ENCODE measurements around the gene TMEM255B. TPM values are rescaled to one million over a fixed set of nuclear protein-coding genes. Genes with fewer than 3 reads are reported as not detected.

Gene TMEM255B
- total RNA-seq, 1 experiment from 2014 or later: 2.8 TPM

- no peak overlapping the region for H3K18ac ChIP-seq (ENCODE audit: insufficient read length, low read depth, low read length)
- Mint-ChIP-seq H3K36me3 (ENCODE audit: insufficient read depth in 1 of 3, low read depth in 3 of 3) (no peaks in the 10 kb centered on the region), H3K4me3 (no peak overlapping the region), H3K9me3 (no peaks in the 10 kb centered on the region), H3K4me1 (peaks cover 16 to 25% of the 10 kb centered on the region in 2 experiments), H3K27me3 (ENCODE audit: low read depth) (peaks cover 33% of the 10 kb centered on the region), H3K27ac (no peak overlapping the region)
- no peak overlapping the region for H2BK120ac ChIP-seq (ENCODE audit: low read depth, low read length, poor library complexity, severe bottlenecking)
- no peak overlapping the region for H3K4ac ChIP-seq (ENCODE audit: low read depth, low read length)
- H3K27me3 ChIP-seq (ENCODE audit: insufficient read depth, low read length): peaks cover 9% of the 10 kb centered on the region; the same call in 1 of the 2 replicates
- H3K23ac ChIP-seq (ENCODE audit: insufficient read length, low read depth, low read length): no peak overlapping the region
- H3K9me3 ChIP-seq (ENCODE audit: control insufficient read depth, low read depth, low read length): no peaks in the 10 kb centered on the region
- TF ChIP-seq, protein P1, sequence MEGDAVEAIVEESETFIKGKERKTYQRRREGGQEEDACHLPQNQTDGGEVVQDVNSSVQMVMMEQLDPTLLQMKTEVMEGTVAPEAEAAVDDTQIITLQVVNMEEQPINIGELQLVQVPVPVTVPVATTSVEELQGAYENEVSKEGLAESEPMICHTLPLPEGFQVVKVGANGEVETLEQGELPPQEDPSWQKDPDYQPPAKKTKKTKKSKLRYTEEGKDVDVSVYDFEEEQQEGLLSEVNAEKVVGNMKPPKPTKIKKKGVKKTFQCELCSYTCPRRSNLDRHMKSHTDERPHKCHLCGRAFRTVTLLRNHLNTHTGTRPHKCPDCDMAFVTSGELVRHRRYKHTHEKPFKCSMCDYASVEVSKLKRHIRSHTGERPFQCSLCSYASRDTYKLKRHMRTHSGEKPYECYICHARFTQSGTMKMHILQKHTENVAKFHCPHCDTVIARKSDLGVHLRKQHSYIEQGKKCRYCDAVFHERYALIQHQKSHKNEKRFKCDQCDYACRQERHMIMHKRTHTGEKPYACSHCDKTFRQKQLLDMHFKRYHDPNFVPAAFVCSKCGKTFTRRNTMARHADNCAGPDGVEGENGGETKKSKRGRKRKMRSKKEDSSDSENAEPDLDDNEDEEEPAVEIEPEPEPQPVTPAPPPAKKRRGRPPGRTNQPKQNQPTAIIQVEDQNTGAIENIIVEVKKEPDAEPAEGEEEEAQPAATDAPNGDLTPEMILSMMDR (conservative IDR thresholded peaks at IDR 0.05): no peak
- no peak overlapping the region for H2BK12ac ChIP-seq (ENCODE audit: insufficient read length, low read depth, low read length)
- no peak overlapping the region for H2AK5ac ChIP-seq (ENCODE audit: insufficient read length, low read length)
- WGBS (ENCODE audit: extremely low coverage, insufficient read length, low lambda C conversion rate): no CpG with 5 or more reads among the region's 25 CpGs
- no peak overlapping the region for H4K91ac ChIP-seq (ENCODE audit: insufficient read length, low read depth, low read length)
- H4K20me1 ChIP-seq (ENCODE audit: control insufficient read depth, insufficient read depth, insufficient read length): no peaks in the 10 kb centered on the region
- H3K14ac ChIP-seq (ENCODE audit: insufficient read depth, low read length): no peak overlapping the region; the same call in 1 of the 2 replicates
- H2BK5ac ChIP-seq (ENCODE audit: insufficient read length, low read length): no peak overlapping the region
- H4K5ac ChIP-seq (ENCODE audit: insufficient read length, low read depth, low read length): no peak overlapping the region
- no peak overlapping the region for H2BK20ac ChIP-seq (ENCODE audit: low read depth, low read length, poor library complexity, severe bottlenecking)
- H4K8ac ChIP-seq (replicated peaks; ENCODE audit: insufficient read length, low read depth, low read length): no peak overlapping the region
- H3K4me1 ChIP-seq (ENCODE audit: insufficient read depth, low read length): no peaks in the 10 kb centered on the region
- H3K79me1 ChIP-seq (ENCODE audit: insufficient read depth, low read depth, low read length, poor library complexity, severe bottlenecking): no peaks in the 10 kb centered on the region
- no peak overlapping the region for H3K4me2 ChIP-seq (ENCODE audit: insufficient read depth, insufficient read length, low read length)
- no peak overlapping the region for H2BK15ac ChIP-seq (ENCODE audit: low read depth, low read length)
- DNase-seq: no peak
- H3T11ph ChIP-seq (ENCODE audit: low read length): no peak overlapping the region
- no peak overlapping the region for H3K56ac ChIP-seq (ENCODE audit: insufficient read length, low read depth, low read length)
- peaks cover 7% of the 10 kb centered on the region for H3K23me2 ChIP-seq (ENCODE audit: insufficient read length, low read depth, low read length, poor library complexity, severe bottlenecking)
- H3K79me2 ChIP-seq (ENCODE audit: insufficient read depth, low read length): no peaks in the 10 kb centered on the region
- no peak overlapping the region for H3K27ac ChIP-seq (ENCODE audit: insufficient read length, low read depth, low read length)
- no peak overlapping the region for H2AFZ ChIP-seq (ENCODE audit: low read length)
- no peak overlapping the region for H3K9ac ChIP-seq (ENCODE audit: extremely low read depth, insufficient read length, low read length)
These were observed 5.2 kb downstream of the TMEM255B start for GRCh38 chr13:113763961-113764792.

Data from H9 (cell line).